DND-41 (cell line): ENCODE results near the gene USP44.

ENCODE experiments used
- ATAC-seq: fragments of 200-7000 bp; cut with Tn5 transposase; 3 replicates; pipeline ENCODE4 v1.9.1; 2021; ENCODE audit warnings: low read depth; ENCODE audit not compliant: insufficient read depth
- DNase-seq: peaks from one replicate; pipeline ENCODE4 v3.0.0-alpha.2; 2020
- H2AFZ ChIP-seq: 2 replicates; pipeline ENCODE4 v1.6.0; 2012; ENCODE audit warnings: low read depth, low read length
- H3K27ac ChIP-seq: 2 replicates; pipeline ENCODE4 v1.5.1; 2012; ENCODE audit warnings: low read length, inconsistent platforms
- H3K27me3 ChIP-seq: fragments of 200-600 bp; sonication (generic); 2 replicates; pipeline ENCODE4 v1.6.0; 2012; ENCODE audit warnings: low read length, mild to moderate bottlenecking, inconsistent platforms; ENCODE audit not compliant: insufficient read depth, poor library complexity
- H3K36me3 ChIP-seq: 2 replicates; pipeline ENCODE4 v1.5.1; 2012; ENCODE audit warnings: low read length, inconsistent platforms; ENCODE audit not compliant: insufficient read depth
- H3K4me1 ChIP-seq: 2 replicates; pipeline ENCODE4 v1.5.1; 2012; ENCODE audit warnings: mild to moderate bottlenecking, low read length; ENCODE audit not compliant: insufficient read depth
- H3K4me2 ChIP-seq: 2 replicates; pipeline ENCODE4 v1.6.0; 2012; ENCODE audit warnings: mild to moderate bottlenecking, moderate library complexity, low read length, inconsistent platforms; ENCODE audit not compliant: insufficient read depth
- H3K4me3 ChIP-seq, 2 experiments: fragments of 200-600 bp in 1 of 2; shearing (Covaris generic) in 1 of 2; 2 replicates each; pipeline ENCODE4 v1.5.1; 2012 to 2016; ENCODE audit warnings: inconsistent platforms in 2 of 2, low read length in 2 of 2, mild to moderate bottlenecking in 2 of 2, low read depth in 1 of 2, moderate library complexity in 1 of 2
- H3K79me2 ChIP-seq: 2 replicates; pipeline ENCODE4 v1.6.0; 2012; ENCODE audit warnings: low read length, inconsistent platforms; ENCODE audit not compliant: insufficient read depth
- H3K9ac ChIP-seq: 2 replicates; pipeline ENCODE4 v1.6.0; 2012; ENCODE audit warnings: low read depth, mild to moderate bottlenecking, inconsistent platforms, low read length, moderate library complexity
- H3K9me3 ChIP-seq: 2 replicates; pipeline ENCODE4 v1.5.1; 2012; ENCODE audit warnings: low read length, moderate library complexity, mild to moderate bottlenecking, inconsistent platforms; ENCODE audit not compliant: insufficient read depth, severe bottlenecking
- H4K20me1 ChIP-seq: 2 replicates; pipeline ENCODE4 v1.6.0; 2012; ENCODE audit warnings: low read length; ENCODE audit not compliant: insufficient read depth
- CTCF ChIP-seq: IDR thresholded peaks from 2 replicates; pipeline ENCODE4 v1.5.1; 2012; ENCODE audit warnings: borderline replicate concordance, low read length, moderate library complexity, mild to moderate bottlenecking; ENCODE audit not compliant: poor library complexity, severe bottlenecking; ENCODE audit errors: extremely low read depth
- EZH2 ChIP-seq: IDR thresholded peaks from 3 replicates; pipeline ENCODE4 v1.6.1; 2012; ENCODE audit warnings: borderline replicate concordance, low read depth, mild to moderate bottlenecking, moderate library complexity, low read length, inconsistent platforms; ENCODE audit not compliant: severe bottlenecking

Gene USP44

DNA sequence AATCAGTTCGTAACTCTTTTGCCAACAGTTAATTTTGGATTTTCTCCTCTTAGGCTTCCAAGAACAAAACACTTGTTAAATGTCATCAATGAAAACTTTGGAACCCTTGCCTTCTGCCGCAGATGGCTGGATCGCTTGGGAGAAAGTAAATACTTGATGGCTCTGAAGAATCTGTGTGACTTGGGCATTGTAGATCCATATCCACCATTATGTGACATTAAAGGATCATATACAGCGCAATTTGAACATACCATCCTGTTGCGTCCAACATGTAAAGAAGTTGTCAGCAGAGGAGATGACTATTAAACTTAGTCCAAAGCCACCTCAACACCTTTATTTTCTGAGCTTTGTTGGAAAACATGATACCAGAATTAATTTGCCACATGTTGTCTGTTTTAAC, 37.7 kb downstream of the USP44 start:
- H3K36me3 ChIP-seq: peaks cover 82% of the 10 kb centered on the region
- H4K20me1 ChIP-seq: peaks cover 4% of the 10 kb centered on the region; the same call in 1 of the 2 replicates

DNA sequence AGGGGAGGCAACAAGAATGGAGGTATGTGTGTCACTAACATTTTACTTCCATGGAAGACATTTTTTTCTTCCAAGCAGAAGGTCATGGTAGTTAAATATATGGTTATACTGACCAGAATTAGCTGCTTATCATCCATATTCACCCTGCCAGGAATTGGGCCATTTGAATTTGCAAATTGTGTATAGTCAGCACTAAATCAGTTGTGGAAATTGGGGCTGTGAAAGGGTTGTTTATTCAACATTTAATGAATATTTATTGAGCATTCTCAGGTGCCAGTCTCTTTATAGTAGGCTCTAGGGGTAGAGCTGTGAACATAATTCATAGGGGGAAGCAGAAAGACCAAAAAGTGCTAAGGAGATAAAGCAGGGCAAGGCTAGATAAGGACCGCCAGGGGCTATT, 39.3 kb downstream of the USP44 start:
- H3K36me3 ChIP-seq: peaks cover 89% of the 10 kb centered on the region
- no peak for DNase-seq
- H3K9me3 ChIP-seq: no peaks in the 10 kb centered on the region
- no peaks in the 10 kb centered on the region for H3K4me1 ChIP-seq
- no peaks in the 10 kb centered on the region for H3K27me3 ChIP-seq
- TF ChIP-seq EZH2 (no peak), CTCF (no peak)
- H3K4me3 ChIP-seq: no peak overlapping the region
- H2AFZ ChIP-seq: no peak overlapping the region
- no peak for ATAC-seq
- H3K79me2 ChIP-seq: no peaks in the 10 kb centered on the region; the same call in 1 of the 2 replicates
- H3K9ac ChIP-seq: no peak overlapping the region
- no peak overlapping the region for H3K4me2 ChIP-seq
- H3K27ac ChIP-seq: no peak overlapping the region
- peaks cover 4% of the 10 kb centered on the region; the same call in 1 of the 2 replicates for H4K20me1 ChIP-seq

More for the DNA sequence above, 37.7 kb downstream of the USP44 start:
- Histone ChIP-seq H3K27ac (no peak overlapping the region), H2AFZ (no peak overlapping the region), H3K4me3 (no peak overlapping the region), H3K27me3 (no peaks in the 10 kb centered on the region), H3K79me2 (no peaks in the 10 kb centered on the region), H3K9ac (no peak overlapping the region), H3K9me3 (no peaks in the 10 kb centered on the region), H3K4me1 (no peaks in the 10 kb centered on the region), H3K4me2 (no peak overlapping the region)
- DNase-seq (no peak), ATAC-seq (no peak)
- TF ChIP-seq EZH2 (no peak), CTCF (no peak)

GRCh38 chr12:95509300-95509699, 42.0 kb downstream of the USP44 start:
- no peaks in the 10 kb centered on the region for H3K9me3 ChIP-seq
- H3K79me2 ChIP-seq: no peaks in the 10 kb centered on the region; the same call in 1 of the 2 replicates
- no peaks in the 10 kb centered on the region for H3K4me1 ChIP-seq
- H3K27ac ChIP-seq: no peak overlapping the region
- H3K9ac ChIP-seq: no peak overlapping the region
- no peak for ATAC-seq
- no peak overlapping the region for H2AFZ ChIP-seq
- no peak overlapping the region for H3K4me2 ChIP-seq
- H3K27me3 ChIP-seq: no peaks in the 10 kb centered on the region
- no peak for TF ChIP-seq EZH2
- TF ChIP-seq CTCF: no peak
- H3K36me3 ChIP-seq: peaks cover 87% of the 10 kb centered on the region
- no peak overlapping the region for H3K4me3 ChIP-seq
- peaks cover 4% of the 10 kb centered on the region; the same call in 1 of the 2 replicates for H4K20me1 ChIP-seq
- no peak for DNase-seq
